WERI-Rb-1 (cell line): ENCODE data around the gene ZNRF1.

Source experiments
- DNase-seq: peaks from one replicate; pipeline ENCODE4 v3.0.0-alpha.2; 2020
- H3K27ac ChIP-seq: fragments of 250-450 bp; sonication (Bioruptor Pico); 2 replicates; pipeline ENCODE4 v1.5.1; 2020; ENCODE audit warnings: mild to moderate bottlenecking, moderate library complexity
- H3K27me3 ChIP-seq: fragments of 250-450 bp; sonication (Bioruptor Pico); 2 replicates; pipeline ENCODE4 v1.5.1; 2021; ENCODE audit warnings: mild to moderate bottlenecking, low read depth, moderate library complexity; ENCODE audit not compliant: insufficient read depth, severe bottlenecking
- H3K36me3 ChIP-seq: fragments of 250-450 bp; sonication (Bioruptor Pico); 2 replicates; pipeline ENCODE4 v1.5.1; 2020; ENCODE audit warnings: mild to moderate bottlenecking, moderate library complexity
- H3K4me3 ChIP-seq: 2 replicates; pipeline ENCODE4 v1.5.1; 2011; ENCODE audit warnings: low read depth, mild to moderate bottlenecking, control low read depth, low read length
- H3K9me3 ChIP-seq: fragments of 250-450 bp; sonication (Bioruptor Pico); 2 replicates; pipeline ENCODE4 v1.5.1; 2021; ENCODE audit warnings: mild to moderate bottlenecking, moderate library complexity; ENCODE audit not compliant: severe bottlenecking
- CTCF ChIP-seq: IDR thresholded peaks from 2 replicates; pipeline ENCODE4 v1.5.1; 2011; ENCODE audit warnings: low read depth, mild to moderate bottlenecking, control low read depth, inconsistent platforms, low read length

Gene ZNRF1

DNA sequence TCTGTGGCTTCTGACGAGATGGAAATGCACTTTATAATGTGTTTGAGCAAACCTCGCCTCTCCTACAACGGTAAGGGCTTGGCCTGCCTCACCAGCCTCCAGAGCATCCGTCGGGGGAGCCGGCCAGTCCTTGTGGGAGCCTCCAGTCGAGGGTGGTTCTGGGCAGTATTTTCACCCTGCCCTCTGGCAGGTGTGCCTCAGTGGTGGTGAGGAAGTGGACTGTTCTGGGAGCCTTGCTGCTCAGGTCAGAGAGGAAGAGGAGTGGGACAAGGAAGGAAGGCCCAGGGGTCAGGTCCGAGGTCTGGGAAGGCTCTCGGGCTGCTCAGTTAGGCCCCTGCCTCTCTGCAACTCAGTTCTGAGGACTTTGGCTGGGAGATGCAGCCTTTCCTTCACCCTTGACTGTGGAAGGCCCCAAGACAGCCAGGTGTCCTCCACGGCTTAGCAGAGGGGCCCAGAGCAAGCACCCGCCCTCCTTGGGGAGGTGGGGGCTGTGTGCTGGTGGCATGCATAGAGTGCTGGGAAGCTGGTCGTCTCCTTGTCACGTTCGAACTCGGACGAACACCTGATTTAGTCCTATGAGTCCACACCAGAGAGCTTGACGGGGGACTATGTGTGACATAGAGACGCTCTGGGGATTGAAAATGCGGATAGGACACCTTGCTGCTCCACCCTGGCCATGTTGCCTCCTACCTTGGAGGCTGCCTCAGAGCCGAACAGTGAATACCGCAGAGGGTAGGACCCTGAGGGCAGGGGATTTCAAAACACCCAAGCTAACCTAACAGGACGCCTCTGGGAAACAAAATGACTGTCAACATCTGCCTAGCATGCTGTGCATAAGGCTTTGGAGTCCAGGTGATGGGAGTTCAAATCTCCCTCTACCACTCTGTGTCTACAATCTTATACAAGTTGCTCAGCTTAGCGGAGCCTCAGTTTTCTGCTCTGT is 95.0 kb downstream of the ZNRF1 start:
- H3K9me3 ChIP-seq, result no peaks in the 10 kb centered on the region
- no peak for TF ChIP-seq CTCF
- peaks cover 10% of the 10 kb centered on the region for H3K36me3 ChIP-seq
- H3K27me3 ChIP-seq, result no peaks in the 10 kb centered on the region
- no peak overlapping the region for H3K27ac ChIP-seq
- H3K4me3 ChIP-seq, result no peak overlapping the region
- no peak for DNase-seq

GRCh38 chr16:75095204-75095621 is 96.4 kb downstream of the ZNRF1 start:
- Histone ChIP-seq H3K36me3 (peaks cover 10% of the 10 kb centered on the region), H3K27ac (no peak overlapping the region), H3K4me3 (no peak overlapping the region), H3K9me3 (no peaks in the 10 kb centered on the region), H3K27me3 (no peaks in the 10 kb centered on the region)
- TF ChIP-seq CTCF, result no peak
- no peak for DNase-seq

GRCh38 chr16:75096656-75097055 is 97.8 kb downstream of the ZNRF1 start:
- no peak overlapping the region for H3K27ac ChIP-seq
- H3K36me3 ChIP-seq, result peaks cover 10% of the 10 kb centered on the region
- peak; percentile 38; the same call in 1 of the 2 replicates for TF ChIP-seq CTCF
- no peaks in the 10 kb centered on the region for H3K27me3 ChIP-seq
- no peak overlapping the region for H3K4me3 ChIP-seq
- no peak for DNase-seq
- H3K9me3 ChIP-seq, result no peaks in the 10 kb centered on the region

DNA sequence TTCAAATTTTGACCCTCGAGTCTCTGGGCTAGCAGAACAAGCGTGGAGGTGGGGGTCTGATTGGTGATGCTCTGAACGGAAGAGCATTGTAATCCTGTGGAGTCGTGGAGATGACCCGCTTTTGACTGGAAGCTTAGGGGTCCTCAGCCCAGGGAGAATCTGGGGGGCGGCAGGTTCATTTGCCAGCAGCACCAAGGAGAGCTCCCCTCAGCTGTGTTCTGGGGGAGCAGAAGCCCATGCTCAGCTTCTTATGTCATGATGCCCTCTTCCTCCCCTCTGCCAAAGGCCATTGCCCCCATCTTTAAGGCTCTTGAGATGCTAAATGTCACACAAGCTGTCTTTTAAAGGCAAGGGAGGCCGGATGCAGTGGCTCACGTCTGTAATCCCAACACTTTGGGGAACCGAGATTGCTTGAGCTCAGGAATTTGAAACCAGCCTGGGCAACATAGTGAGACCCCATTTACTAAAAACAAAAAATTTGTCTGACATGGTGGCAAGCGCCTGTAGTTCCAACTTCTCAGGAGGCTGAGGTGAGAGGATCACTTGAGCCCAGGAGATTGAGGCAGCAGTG is 98.5 kb downstream of the ZNRF1 start:
- Histone ChIP-seq H3K36me3 (peaks cover 10% of the 10 kb centered on the region), H3K4me3 (no peak overlapping the region), H3K27me3 (no peaks in the 10 kb centered on the region), H3K9me3 (no peaks in the 10 kb centered on the region), H3K27ac (no peak overlapping the region)
- no peak for TF ChIP-seq CTCF
- DNase-seq, result no peak

DNA sequence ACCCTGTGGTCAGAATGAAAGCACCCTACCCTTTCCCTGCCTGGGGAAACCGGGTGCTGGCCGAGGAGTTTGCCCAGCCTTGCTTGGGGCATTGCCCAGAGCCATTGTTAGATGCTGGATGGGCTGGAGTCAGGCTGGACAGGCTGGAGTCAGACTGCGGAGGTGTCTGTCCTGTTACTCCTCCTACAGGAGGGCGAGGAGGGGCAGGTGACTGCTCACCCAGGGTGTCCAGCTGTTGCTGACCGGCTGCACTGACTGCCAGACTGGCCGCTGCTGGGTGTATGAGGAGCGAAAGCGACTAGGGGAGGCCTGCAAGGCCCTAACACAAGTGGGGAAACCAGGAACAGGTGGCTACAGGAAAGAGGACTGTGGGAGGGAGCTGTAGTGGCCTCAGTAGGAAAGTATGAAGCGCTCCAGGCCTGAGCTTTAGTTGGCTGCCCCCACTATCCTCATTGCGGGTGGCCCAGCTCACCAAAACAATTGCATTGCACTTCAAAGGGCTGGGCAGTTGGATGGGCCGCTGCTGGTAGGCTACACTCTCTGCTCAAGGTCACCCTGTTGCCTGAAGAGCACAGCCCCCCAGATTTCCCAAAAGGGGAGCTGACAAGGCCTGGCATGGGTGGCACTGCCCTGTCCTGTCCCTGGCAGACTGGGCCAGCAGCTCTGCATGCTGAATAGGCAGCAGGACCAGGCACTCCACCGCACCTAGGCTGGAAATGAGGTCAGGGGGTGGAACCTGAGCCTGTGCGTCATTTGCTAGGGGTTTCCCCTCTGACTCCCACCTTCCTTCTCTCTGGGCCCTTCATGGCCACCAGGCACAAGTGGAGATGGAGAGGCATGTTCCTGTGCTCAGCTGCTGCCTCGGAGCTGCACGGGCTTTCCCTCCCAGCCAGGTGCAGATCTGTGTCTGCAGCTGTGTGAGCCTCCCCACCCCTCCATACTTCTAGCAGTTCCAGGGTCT is 99.4 kb downstream of the ZNRF1 start:
- no peak for TF ChIP-seq CTCF
- Histone ChIP-seq H3K36me3 (peaks cover 10% of the 10 kb centered on the region), H3K27ac (peak overlapping the region; percentile 11), H3K9me3 (no peaks in the 10 kb centered on the region), H3K4me3 (no peak overlapping the region), H3K27me3 (no peaks in the 10 kb centered on the region)
- no peak for DNase-seq
